CD4-positive, alpha-beta T cell treated with Interleukin-1 beta for 1 hour (primary cell): Measurements from ENCODE around the gene C10orf143.
"Not testable (repeated sequence)": the region's sequence is repeated elsewhere in the genome, so short reads cannot be mapped to it uniquely, and the experiment has no call there.

ENCODE experiments used
- DNase-seq, 2 donors: peaks; one replicate each; pipeline ENCODE4 v3.0.0-alpha.2; 2020 to 2022

C10orf143 gene

DNA sequence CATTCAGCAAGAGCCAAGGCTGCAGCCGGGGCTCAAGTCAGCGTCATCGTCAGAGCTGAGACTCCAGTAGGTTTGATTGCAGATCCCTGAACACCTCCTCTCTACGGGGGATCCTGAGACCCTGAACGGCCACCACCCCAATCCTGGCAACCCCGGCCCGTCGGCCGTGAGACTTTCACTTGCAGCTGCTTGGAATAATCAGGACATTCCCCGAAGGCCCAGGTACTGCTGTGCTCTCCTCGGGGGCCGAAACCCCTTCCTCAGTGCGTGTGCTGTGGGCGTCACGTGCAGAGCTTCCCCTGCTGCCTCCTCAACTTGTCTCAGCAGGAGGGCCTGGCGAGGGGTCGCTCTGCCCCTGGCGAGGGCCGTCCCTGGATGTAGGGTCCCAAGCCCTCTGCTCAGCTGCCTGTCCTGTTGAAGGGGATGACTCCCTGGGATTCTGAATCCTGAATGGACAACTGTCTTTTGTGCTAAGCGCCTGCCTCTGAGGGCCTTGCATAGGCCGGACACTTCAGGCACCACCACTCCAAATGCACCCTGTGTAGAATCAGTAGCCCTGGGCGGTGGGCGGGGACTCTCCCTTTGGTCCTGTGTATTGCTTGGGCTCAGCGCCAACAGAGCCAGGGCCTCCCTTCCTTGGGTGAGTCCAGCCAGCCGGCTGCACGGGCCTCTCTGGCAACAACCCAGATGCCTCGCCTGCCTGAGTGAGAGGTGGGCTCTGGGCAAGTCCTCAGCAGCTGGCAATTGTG is 82.7 kb downstream of the C10orf143 start:
- DNase-seq: no peak

GRCh38 chr10:130026670-130027456 is 83.8 kb downstream of the C10orf143 start:
- DNase-seq: no peak

- DNase-seq: no peak
Measured at GRCh38 chr10:130025811-130026485, 84.7 kb downstream of the C10orf143 start.

- no peak for DNase-seq
Measured at GRCh38 chr10:130025326-130025725, 85.3 kb downstream of the C10orf143 start.

- DNase-seq: no peak
Measured at GRCh38 chr10:130024779-130025325, 85.8 kb downstream of the C10orf143 start.

GRCh38 chr10:130024326-130024725 is 86.3 kb downstream of the C10orf143 start:
- DNase-seq: not testable (repeated sequence)

GRCh38 chr10:130023454-130024230 is 87.0 kb downstream of the C10orf143 start:
- DNase-seq: no peak

GRCh38 chr10:130022511-130023299 is 87.9 kb downstream of the C10orf143 start:
- DNase-seq: no peak

DNA sequence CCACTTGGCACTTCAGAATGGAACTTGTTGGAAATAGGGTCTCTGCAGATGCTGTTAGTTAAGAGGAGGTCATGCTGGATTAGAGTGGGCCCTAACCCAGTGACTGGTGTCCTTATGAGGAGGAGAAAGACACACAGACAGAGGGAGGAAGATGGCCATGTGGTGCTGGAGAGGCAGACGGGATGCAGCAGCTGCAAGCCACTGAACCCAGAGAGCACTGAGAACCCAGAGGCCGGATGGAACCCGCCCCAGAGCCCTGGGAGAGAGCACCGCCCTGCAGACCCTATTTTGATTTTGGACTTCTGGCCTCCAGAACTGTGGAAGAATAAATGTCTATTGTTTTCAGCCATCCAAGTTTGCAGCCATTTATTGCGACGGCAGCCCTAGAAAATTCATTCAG is 88.5 kb downstream of the C10orf143 start:
- no peak for DNase-seq

DNA sequence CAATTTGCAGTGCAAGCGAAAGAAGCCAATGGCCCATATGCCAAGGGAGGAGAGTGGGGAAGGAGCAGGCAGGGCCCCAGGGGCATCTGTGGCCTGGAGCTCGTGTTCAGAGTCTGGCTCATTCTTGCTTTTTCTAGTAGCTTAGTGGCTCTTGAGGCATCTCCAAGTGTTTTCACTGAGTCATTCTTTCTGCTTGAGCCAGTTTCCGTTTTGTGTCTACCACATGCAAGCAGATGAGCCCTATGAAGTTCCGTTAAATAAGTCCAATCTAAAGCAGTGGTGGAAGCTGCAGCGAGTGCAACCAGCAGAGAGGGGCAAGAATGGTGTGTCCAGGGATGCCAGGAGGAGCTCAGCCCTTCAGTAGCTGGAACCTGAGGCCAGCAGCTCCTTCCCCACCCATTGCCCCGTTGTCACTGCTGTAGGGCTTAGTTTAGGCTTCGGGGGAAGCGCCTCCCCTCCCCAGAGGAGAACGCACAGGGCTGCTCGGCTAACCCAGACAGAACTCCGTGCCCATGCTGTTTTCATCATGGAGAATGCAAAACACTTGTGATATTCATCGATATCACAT is 89.2 kb downstream of the C10orf143 start:
- DNase-seq: no peak

DNA sequence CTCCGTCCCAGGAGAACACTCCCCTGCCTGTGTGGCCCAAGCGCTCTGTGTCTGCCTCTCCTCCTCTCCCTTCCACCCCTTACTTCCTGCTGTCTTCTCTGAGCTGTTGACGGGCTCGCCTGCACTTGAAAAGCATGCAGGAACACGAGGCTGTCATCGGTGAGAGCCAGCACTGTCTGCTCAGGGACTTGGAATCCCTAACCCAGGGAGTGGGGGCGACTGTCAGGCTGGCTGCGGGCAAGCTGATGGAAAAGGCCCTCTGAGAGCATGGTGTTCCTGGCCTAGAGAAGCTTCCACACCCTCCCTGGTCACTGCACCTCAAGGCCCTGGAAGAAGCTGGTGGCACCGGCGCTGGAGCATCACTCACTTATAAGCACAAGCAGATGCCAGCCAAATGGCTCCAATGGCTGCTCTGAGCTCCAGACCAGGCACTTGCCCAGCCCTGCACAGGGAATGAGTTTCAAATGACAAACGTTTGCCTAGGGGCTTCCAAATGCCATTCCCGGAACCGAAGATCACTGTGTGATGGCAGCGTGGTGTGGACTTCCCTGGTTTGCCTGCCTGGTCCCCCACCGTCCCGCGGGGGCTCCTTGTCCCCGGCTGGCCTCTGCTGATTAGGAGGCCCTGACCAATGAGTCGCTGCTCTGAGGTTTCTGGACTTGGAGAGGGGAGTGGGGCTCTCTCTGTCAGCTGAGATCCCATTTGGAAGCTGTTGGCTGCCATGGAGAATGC is 89.8 kb downstream of the C10orf143 start:
- DNase-seq: no peak

DNA sequence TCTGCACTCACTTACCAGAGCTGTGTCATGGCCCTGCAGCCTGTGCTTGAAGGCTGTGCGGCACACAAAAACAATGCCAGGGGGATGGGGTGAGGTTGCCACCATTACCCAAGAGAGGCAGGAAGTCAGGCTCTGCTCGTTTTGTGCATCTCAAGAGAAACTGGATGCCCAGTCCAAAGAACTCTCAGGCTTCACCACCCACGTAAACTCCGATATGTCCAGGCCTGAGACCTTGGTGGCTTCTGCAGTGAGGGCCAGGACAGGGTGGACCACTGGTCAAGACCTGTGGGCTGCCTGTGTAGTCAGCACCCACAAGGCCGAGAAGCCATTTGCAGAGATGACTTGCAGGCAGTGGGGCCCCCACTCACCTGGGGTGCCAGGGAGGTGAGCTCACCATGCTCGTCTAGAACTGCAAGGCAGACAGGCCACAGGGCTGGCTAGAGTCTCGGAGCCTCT is 91.9 kb downstream of the C10orf143 start:
- DNase-seq: no peak

GRCh38 chr10:130018265-130018664 is 92.4 kb downstream of the C10orf143 start:
- DNase-seq: no peak

DNA sequence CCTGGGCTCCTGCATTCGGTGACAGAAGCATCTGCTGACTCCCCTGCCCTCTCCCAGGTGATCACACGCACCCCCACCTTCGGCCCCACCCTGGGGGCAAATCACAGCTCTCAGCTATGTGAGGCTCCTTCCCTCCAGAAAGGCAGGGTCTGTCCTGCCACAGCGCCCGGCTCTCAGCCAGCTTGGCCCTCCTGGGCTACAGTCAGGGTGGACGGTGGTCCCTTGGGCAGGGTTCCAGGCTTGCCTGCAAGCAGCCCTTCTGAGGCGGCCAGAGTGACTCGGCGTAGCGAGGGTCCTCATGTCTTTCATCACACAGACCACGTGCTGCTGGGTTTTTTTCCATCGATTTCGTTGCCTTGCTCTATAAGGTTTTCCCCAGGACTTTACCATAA is 93.0 kb downstream of the C10orf143 start:
- DNase-seq: no peak

GRCh38 chr10:130016993-130017630 is 93.5 kb downstream of the C10orf143 start:
- no peak for DNase-seq

DNA sequence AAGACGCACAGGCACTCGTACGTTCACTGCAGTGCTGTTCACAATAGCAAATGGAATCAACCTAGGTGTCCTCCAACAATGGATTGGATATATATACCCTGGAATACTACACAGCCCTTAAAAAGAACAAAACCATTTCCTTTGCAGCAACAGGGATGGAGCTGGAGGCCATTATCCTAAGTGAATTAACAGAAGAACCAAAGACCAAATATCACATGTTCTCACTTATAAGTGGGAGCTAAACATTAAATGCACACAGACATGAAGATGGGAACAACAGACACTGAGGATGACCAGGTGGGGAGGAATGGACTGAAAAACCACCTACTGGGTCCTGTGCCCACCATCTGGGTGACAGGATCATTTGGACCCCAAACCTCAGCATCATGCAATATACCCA is 94.5 kb downstream of the C10orf143 start:
- no peak for DNase-seq

DNA sequence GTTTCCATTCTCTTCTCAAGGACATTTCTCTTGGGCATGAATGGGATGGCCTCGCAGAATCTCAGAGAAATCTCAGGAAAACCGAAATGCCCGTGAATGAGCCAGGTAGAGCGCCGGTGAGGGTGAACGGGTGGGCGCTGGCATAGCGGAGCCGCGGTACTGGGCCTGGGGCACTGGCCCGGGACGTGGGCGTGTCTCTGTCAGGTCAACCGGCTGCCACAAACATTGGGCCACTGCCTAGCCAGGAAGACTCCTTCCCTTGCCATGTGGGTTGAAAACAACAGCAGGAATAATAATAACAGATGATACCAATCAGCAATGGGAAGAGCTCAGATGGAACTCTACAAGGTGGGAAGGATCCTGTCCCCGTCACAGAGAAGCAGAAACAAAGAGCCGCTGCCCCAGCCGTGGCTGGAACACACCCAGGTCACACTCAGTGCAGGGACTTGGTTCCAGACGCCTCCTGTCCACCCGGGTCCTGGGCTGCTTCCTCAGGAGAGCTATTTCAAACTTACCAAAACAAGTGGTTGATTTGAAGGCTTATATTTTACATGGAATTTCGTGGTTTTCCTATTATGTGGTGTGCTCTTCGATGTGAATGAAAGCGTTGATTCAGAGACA is 95.4 kb downstream of the C10orf143 start:
- no peak for DNase-seq

GRCh38 chr10:130014263-130015074 is 96.2 kb downstream of the C10orf143 start:
- DNase-seq: no peak
